ENCODE measurements around the gene BLTP3A. TPM values are rescaled to one million over a fixed set of nuclear protein-coding genes. Genes with fewer than 3 reads are reported as not detected.

The BLTP3A gene
- total RNA-seq, 1 experiment from 2014 or later: 18.7 TPM

- CTCF ChIA-PET: no interaction called here
- DNase-seq (ENCODE audit: low spot score) (no peak), ATAC-seq (no peak)
- peaks cover 14% of the 10 kb centered on the region for H3K4me1 Mint-ChIP-seq
- peaks cover 9% of the 10 kb centered on the region for H3K9me3 Mint-ChIP-seq
- no peak overlapping the region for H3K4me3 Mint-ChIP-seq
- H3K36me3 Mint-ChIP-seq: no peaks in the 10 kb centered on the region
- H3K27ac Mint-ChIP-seq: no peak overlapping the region
- H3K27me3 Mint-ChIP-seq (ENCODE audit: low read depth): no peaks in the 10 kb centered on the region
- TF ChIP-seq ZNF416 (CRISPR knock-in tag; IDR thresholded peaks at IDR 0.05) (no peak), ZNF219 (CRISPR knock-in tag; IDR thresholded peaks at IDR 0.05; ENCODE audit: borderline replicate concordance) (no peak), ZNF263 (CRISPR knock-in tag; IDR thresholded peaks at IDR 0.05; ENCODE audit: low read depth) (no peak), SOX15 (CRISPR knock-in tag; IDR thresholded peaks at IDR 0.05) (no peak), NFE2L1 (CRISPR knock-in tag; IDR thresholded peaks at IDR 0.05) (no peak), E2F5 (CRISPR knock-in tag; IDR thresholded peaks at IDR 0.05) (no peak), ZNF396 (CRISPR knock-in tag; IDR thresholded peaks at IDR 0.05; ENCODE audit: borderline replicate concordance) (no peak), AR (CRISPR knock-in tag; IDR thresholded peaks at IDR 0.05) (no peak), ZBTB21 (CRISPR knock-in tag; IDR thresholded peaks at IDR 0.05; ENCODE audit: borderline replicate concordance) (no peak), ZBTB43 (CRISPR knock-in tag; IDR thresholded peaks at IDR 0.05) (no peak), NR2C2 (CRISPR knock-in tag; IDR thresholded peaks at IDR 0.05) (no peak)
- POLR2A ChIA-PET: no interaction called here
Measured at GRCh38 chr6:34788111-34788510, 3.8 kb upstream of the BLTP3A start.

- ChIA-PET POLR2A (interaction anchor here (0.6 to 3.0 kb wide), 4 partner anchors 13 to 97 kb away, joined by 3 to 24 read pairs (median 4); partner anchors contain the start of genes ANKS1A, SNRPC and TAF11), CTCF (interaction anchor here (1.1 to 1.2 kb wide), 2 partner anchors 331 to 337 kb away, joined by 3 read pairs; no protein-coding TSS in a partner anchor)
- H3K9me3 Mint-ChIP-seq: peaks cover 9% of the 10 kb centered on the region
Measured at GRCh38 chr6:34791164-34791700, 651 bp upstream of the BLTP3A start.

More at GRCh38 chr6:34791164-34791700, 651 bp upstream of the BLTP3A start:
- TF ChIP-seq STAT6 (CRISPR knock-in tag; conservative IDR thresholded peaks at IDR 0.05; ENCODE audit: low read depth) (no peak), TP53 (CRISPR knock-in tag; IDR thresholded peaks at IDR 0.05) (no peak), ZNF232 (CRISPR knock-in tag; IDR thresholded peaks at IDR 0.05) (no peak), GABPB1 (CRISPR knock-in tag; IDR thresholded peaks at IDR 0.05) (peak; percentile 38; the same call in 1 of the 2 replicates), FOXP4 (CRISPR knock-in tag; IDR thresholded peaks at IDR 0.05) (peak; percentile 8; the same call in 1 of the 2 replicates)
- peak; percentile 72 for ATAC-seq
- no peaks in the 10 kb centered on the region for H3K27me3 Mint-ChIP-seq (ENCODE audit: low read depth)
- H3K36me3 Mint-ChIP-seq: no peaks in the 10 kb centered on the region
- H3K4me1 Mint-ChIP-seq: peaks cover 21% of the 10 kb centered on the region
- H3K27ac Mint-ChIP-seq: peak overlapping the region; percentile 97
- H3K4me3 Mint-ChIP-seq: peak overlapping the region; percentile 93
- DNase-seq (ENCODE audit: low spot score): peak; percentile 63

Measured in WTC11 (cell line).